Calu3 (cell line): Measurements from ENCODE around the gene B3GALT2. TPM values are rescaled to one million over a fixed set of nuclear protein-coding genes. Genes with fewer than 3 reads are reported as not detected.

Experiments used
- BruUV-seq: library from RNA; stranded (reverse); fragments of 400-500 nt; replicated peaks from 2 replicates; lab custom pipeline; 2021; lab: Mats Ljungman, UMichigan
- CTCF ChIA-PET: fragments of 300-600 bp; sonication (Branson Sonifier 250); formaldehyde crosslinking; loops from one replicate; lab custom pipeline; 2022; ENCODE audit warnings: antibody characterized with exemption; lab: Charles Lee
- DNase-seq: peaks from one replicate; pipeline ENCODE4 v3.0.0; 2022
- H3K27ac Mint-ChIP-seq: one replicate; pipeline ENCODE4 v1.8.0; 2022; ENCODE audit warnings: mixed read lengths; ENCODE audit not compliant: unreplicated experiment
- H3K27me3 Mint-ChIP-seq: one replicate; pipeline ENCODE4 v1.8.0; 2022; ENCODE audit warnings: mixed read lengths; ENCODE audit not compliant: unreplicated experiment
- H3K36me3 Mint-ChIP-seq: one replicate; pipeline ENCODE4 v1.8.0; 2022; ENCODE audit warnings: mild to moderate bottlenecking, moderate library complexity, mixed read lengths; ENCODE audit not compliant: insufficient read depth, unreplicated experiment
- H3K4me1 Mint-ChIP-seq: one replicate; pipeline ENCODE4 v1.8.0; 2022; ENCODE audit warnings: mild to moderate bottlenecking, low read depth, mixed read lengths; ENCODE audit not compliant: unreplicated experiment
- H3K4me3 Mint-ChIP-seq: one replicate; pipeline ENCODE4 v1.8.0; 2022; ENCODE audit warnings: mild to moderate bottlenecking, low read depth, moderate library complexity, mixed read lengths; ENCODE audit not compliant: unreplicated experiment
- H3K9me3 Mint-ChIP-seq: one replicate; pipeline ENCODE4 v1.8.0; 2022; ENCODE audit warnings: low read depth, mixed read lengths; ENCODE audit not compliant: unreplicated experiment
- CTCF ChIP-seq: fragments of 200-600 bp; IDR thresholded peaks from one replicate; pipeline ENCODE4 v1.8.0; 2022; ENCODE audit warnings: antibody characterized with exemption; ENCODE audit not compliant: unreplicated experiment
- intact Hi-C: fragments of 100-400 bp; cut with micrococcal nuclease; formaldehyde crosslinking; loops from one replicate; pipeline ENCODE4 v1.10.0; 2022; ENCODE audit not compliant: unreplicated experiment
- total RNA-seq: library from RNA; stranded (reverse); gene quantifications from 2 replicates; pipeline ENCODE4 v1.2.3, GENCODE V29; 2022

The B3GALT2 gene
- total RNA-seq, 1 experiment from 2014 or later, result not detected

- Mint-ChIP-seq H3K9me3 (no peaks in the 10 kb centered on the region), H3K4me3 (no peak overlapping the region), H3K36me3 (peaks cover 4% of the 10 kb centered on the region), H3K27ac (no peak overlapping the region), H3K4me1 (no peaks in the 10 kb centered on the region), H3K27me3 (no peaks in the 10 kb centered on the region)
- CTCF ChIA-PET, result interaction anchor here (0.6 to 0.7 kb wide), 3 partner anchors 67 to 519 kb away, joined by 3 to 5 read pairs (median 4); no protein-coding TSS in a partner anchor
- no peak for TF ChIP-seq CTCF
- no peak for DNase-seq
- no TSS peak for BruUV-seq
- intact Hi-C loops, result no loop called here
Measured at GRCh38 chr1:193222056-193222615, 35.7 kb upstream of the B3GALT2 start.

- TF ChIP-seq CTCF, result no peak
- no peaks in the 10 kb centered on the region for H3K4me1 Mint-ChIP-seq
- no peak overlapping the region for H3K27ac Mint-ChIP-seq
- intact Hi-C loops, result no loop called here
- H3K9me3 Mint-ChIP-seq, result no peaks in the 10 kb centered on the region
- no peak for DNase-seq
- no peaks in the 10 kb centered on the region for H3K27me3 Mint-ChIP-seq
- peaks cover 5% of the 10 kb centered on the region for H3K36me3 Mint-ChIP-seq
- no peak overlapping the region for H3K4me3 Mint-ChIP-seq
- CTCF ChIA-PET, result no interaction called here
- no TSS peak for BruUV-seq
Measured at GRCh38 chr1:193221651-193222050, 35.2 kb upstream of the B3GALT2 start.

GRCh38 chr1:193219391-193219790 lies 33.0 kb upstream of the B3GALT2 start:
- Mint-ChIP-seq H3K4me1 (no peaks in the 10 kb centered on the region), H3K4me3 (no peak overlapping the region), H3K36me3 (peaks cover 17% of the 10 kb centered on the region), H3K27me3 (no peaks in the 10 kb centered on the region), H3K9me3 (no peaks in the 10 kb centered on the region), H3K27ac (no peak overlapping the region)
- no peak for DNase-seq
- CTCF ChIA-PET, result no interaction called here
- BruUV-seq, result no TSS peak
- no peak for TF ChIP-seq CTCF
- intact Hi-C loops, result no loop called here

- DNase-seq, result no peak
- BruUV-seq, result no TSS peak
- intact Hi-C loops, result no loop called here
- no peaks in the 10 kb centered on the region for H3K4me1 Mint-ChIP-seq
- H3K27me3 Mint-ChIP-seq, result no peaks in the 10 kb centered on the region
- no peaks in the 10 kb centered on the region for H3K9me3 Mint-ChIP-seq
- no peak for TF ChIP-seq CTCF
- CTCF ChIA-PET, result no interaction called here
- H3K4me3 Mint-ChIP-seq, result no peak overlapping the region
- H3K27ac Mint-ChIP-seq, result no peak overlapping the region
- H3K36me3 Mint-ChIP-seq, result peaks cover 17% of the 10 kb centered on the region
Measured at GRCh38 chr1:193216920-193217319, 30.5 kb upstream of the B3GALT2 start.
